Thyroid gland (tissue), 4 donors: ENCODE measurements around the gene FOXP1.

ENCODE experiments used
- CTCF ChIP-seq, 6 experiments: fragments of 200-600 bp in 3 of 6; fragments of 450-650 bp in 3 of 6; sonication (generic) in 3 of 6; IDR thresholded peaks; one replicate each; pipeline ENCODE4 v1.5.1; 2016 to 2019; ENCODE audit warnings: antibody characterized with exemption in 6 of 6, mild to moderate bottlenecking in 2 of 6, inconsistent platforms in 1 of 6, moderate library complexity in 1 of 6
- POLR2A ChIP-seq, 2 donors: fragments of 450-650 bp; IDR thresholded peaks; one replicate each; pipeline ENCODE4 v1.6.1; 2017; ENCODE audit warnings: antibody characterized with exemption in 2 of 2, mild to moderate bottlenecking in 2 of 2, moderate library complexity in 1 of 2

DNA sequence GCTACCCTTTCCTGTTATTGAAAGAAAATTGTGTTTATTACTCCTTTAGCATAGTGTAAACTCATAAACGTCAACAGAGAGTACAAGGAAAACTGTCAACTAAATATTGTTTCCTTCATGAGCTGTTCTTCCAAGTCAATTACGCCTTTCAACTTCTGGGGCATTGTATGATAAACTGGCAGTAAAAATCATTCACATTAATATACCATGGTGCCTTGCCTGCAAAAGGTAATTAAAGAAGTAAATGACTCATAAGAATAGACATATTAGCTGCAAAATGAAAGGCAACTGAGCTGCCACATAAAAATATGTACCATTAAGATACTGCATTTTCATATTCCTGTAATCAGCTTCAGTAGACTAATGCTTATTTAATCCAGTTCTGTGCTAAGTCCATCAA lies 447.3 kb downstream of the FOXP1 start:
- TF ChIP-seq CTCF (IDR thresholded peaks at IDR 0.05) (no peak), POLR2A (IDR thresholded peaks at IDR 0.05) (no peak)
